ENCODE data around the gene TCTN1.
"Not testable (repeated sequence)": the region's sequence is repeated elsewhere in the genome, so short reads cannot be mapped to it uniquely, and the experiment has no call there.

The TCTN1 gene

DNA sequence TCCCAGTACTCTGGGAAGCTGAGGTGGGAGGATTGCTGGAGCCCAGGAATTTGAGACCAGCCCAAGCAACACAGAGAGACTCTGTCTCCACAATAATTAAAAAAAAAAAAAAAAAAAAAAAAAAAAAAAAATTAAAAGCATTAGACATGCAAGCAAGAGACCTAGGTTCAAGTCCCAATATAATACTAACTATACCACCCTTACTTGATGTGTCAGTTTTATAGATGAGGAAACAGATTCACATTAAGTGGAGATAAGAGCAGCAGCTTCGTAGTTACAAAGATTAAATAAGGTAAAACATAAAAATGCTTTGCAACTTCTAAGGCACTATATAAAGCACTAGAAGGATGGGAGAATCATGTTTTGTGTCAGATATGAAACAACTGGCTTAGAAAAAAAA lies 39.9 kb upstream of the TCTN1 start:
- TF ChIP-seq, protein P1, sequence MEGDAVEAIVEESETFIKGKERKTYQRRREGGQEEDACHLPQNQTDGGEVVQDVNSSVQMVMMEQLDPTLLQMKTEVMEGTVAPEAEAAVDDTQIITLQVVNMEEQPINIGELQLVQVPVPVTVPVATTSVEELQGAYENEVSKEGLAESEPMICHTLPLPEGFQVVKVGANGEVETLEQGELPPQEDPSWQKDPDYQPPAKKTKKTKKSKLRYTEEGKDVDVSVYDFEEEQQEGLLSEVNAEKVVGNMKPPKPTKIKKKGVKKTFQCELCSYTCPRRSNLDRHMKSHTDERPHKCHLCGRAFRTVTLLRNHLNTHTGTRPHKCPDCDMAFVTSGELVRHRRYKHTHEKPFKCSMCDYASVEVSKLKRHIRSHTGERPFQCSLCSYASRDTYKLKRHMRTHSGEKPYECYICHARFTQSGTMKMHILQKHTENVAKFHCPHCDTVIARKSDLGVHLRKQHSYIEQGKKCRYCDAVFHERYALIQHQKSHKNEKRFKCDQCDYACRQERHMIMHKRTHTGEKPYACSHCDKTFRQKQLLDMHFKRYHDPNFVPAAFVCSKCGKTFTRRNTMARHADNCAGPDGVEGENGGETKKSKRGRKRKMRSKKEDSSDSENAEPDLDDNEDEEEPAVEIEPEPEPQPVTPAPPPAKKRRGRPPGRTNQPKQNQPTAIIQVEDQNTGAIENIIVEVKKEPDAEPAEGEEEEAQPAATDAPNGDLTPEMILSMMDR (IDR thresholded peaks at IDR 0.05; ENCODE audit: control extremely low read depth, extremely low read depth, low read depth, missing control alignments): no peak
- POLR2A ChIA-PET: no interaction called here
- no peak for DNase-seq (ENCODE audit: extremely low spot score)
- CTCF ChIA-PET: interaction anchor here (1.1 to 3.7 kb wide), 4 partner anchors 19 to 46 kb away, joined by 3 to 14 read pairs (median 4); no protein-coding TSS in a partner anchor

DNA sequence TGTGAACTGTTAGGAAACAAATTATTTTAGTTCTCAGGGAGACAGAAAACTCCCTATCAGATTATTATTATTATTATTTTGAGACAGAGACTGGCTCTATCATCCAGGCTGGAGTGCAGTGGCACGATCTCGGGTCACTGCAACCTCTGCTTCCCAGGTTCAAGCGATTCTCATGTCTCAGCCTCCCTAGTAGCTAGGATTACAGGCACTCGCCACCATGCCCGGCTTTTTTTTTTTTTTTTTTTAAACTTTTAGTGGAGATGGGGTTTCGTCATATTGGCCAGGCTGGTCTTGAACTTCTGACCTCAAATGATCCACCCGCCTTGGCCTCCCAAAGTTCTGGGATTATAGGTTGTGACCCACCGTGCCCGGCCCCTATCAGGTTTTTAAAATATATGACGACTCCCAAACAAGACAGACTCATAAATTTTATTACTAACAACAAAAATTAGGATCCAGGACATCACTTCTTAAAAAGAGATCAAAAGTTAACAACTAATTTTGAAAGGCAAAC lies 39.2 kb upstream of the TCTN1 start:
- DNase-seq (ENCODE audit: extremely low spot score); POLR2A ChIA-PET: not testable (repeated sequence)
- CTCF ChIA-PET: interaction anchor here (0.8 to 3.7 kb wide), 11 partner anchors 9 to 313 kb away, joined by 3 to 14 read pairs (median 3); partner anchors contain the start of gene ARPC3

DNA sequence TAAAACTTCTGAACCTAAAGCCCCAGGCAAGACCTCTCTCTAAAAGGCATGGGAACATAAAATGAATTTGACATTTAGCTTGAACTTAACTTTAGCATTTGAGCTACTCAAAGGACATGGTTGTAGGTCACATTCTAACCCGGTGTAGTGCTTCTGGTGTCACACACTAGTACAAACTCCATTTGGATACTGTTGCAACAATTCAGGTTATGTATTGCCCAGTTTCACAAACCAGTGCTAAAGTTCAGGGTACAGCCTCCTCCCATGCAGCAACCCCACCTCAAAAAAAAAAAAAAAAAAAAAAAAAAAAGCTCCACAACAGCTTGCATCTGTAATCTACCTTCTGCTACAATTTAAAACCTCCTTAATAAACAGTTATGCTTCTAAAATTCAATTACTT lies 38.6 kb upstream of the TCTN1 start:
- no peak for DNase-seq (ENCODE audit: extremely low spot score)
- ChIA-PET CTCF (interaction anchor here (0.8 to 3.7 kb wide), 11 partner anchors 10 to 312 kb away, joined by 3 to 14 read pairs (median 3); partner anchors contain the start of gene ARPC3), POLR2A (interaction anchor here (0.6 kb wide), 1 partner anchor 171 kb away, joined by 4 read pairs; no protein-coding TSS in a partner anchor)
- TF ChIP-seq, protein P1 (IDR thresholded peaks at IDR 0.05; ENCODE audit: control extremely low read depth, extremely low read depth, low read depth, missing control alignments): no peak

DNA sequence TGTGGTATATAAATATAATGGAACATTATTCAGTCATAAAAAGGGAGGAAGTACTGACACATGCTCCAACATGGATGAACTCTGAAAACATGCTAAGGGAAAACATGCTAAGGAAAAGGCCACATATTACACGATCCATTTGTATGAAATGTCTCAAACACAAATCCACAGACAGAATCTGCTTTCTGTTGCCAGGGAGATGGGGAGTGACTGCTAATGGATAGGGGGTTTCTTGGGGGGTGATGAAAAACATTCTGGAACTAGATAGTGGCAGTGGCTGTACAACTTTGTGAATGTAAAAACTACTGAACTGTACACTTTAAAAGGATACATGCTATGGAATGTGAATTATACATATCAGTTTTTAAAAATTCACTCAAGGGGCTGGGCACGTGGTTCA lies 37.4 kb upstream of the TCTN1 start:
- TF ChIP-seq, protein P1 (IDR thresholded peaks at IDR 0.05; ENCODE audit: control extremely low read depth, extremely low read depth, low read depth, missing control alignments): no peak
- DNase-seq (ENCODE audit: extremely low spot score): no peak
- POLR2A ChIA-PET: no interaction called here
- CTCF ChIA-PET: interaction anchor here (1.0 to 3.7 kb wide), 6 partner anchors 9 to 126 kb away, joined by 3 to 14 read pairs (median 6); partner anchors contain the start of genes ARPC3 and FAM216A

DNA sequence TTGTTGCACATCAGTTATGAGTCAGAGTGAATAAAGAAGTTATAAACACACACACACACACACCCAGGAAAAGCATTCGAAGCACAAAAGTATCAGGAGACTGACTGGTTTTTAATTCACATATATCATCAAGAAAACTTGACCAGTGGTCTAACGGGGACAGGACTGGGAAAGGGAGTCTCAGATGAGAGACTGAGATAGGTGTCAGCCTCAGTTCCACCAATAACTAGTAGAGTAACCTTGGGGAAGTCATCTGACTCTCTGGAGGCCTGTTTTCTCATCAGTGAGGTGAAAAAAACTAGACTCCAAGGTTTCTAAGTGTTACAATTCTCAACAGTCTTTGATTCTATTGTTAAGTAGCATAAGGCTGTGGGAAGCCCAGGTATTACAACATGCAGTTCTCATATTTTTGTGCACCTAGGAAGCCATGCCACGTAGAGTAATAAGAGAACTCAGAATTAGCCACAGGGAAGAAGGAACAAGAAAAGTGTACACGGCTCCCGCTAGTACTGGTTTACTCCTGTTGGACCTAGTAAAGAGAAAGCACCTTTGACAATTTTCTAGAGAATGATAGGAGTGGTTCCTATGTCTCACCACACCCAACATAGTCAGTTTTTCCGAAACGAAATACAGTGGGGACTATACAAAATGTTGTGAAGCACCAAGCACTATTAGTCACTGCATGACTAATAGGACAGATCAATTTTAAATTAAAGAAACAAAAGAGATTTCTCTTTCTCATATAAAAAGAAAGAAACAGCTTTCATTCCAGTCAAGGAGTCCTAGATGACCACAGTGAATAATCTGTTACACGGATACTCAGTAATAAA lies 35.9 kb upstream of the TCTN1 start:
- TF ChIP-seq, protein P1 (IDR thresholded peaks at IDR 0.05; ENCODE audit: control extremely low read depth, extremely low read depth, low read depth, missing control alignments): no peak
- ChIA-PET POLR2A (no interaction called here), CTCF (interaction anchor here (1.0 to 2.0 kb wide), 4 partner anchors 11 to 109 kb away, joined by 3 to 9 read pairs (median 6); partner anchors contain the start of gene FAM216A)
- DNase-seq (ENCODE audit: extremely low spot score): peak; percentile 53

DNA sequence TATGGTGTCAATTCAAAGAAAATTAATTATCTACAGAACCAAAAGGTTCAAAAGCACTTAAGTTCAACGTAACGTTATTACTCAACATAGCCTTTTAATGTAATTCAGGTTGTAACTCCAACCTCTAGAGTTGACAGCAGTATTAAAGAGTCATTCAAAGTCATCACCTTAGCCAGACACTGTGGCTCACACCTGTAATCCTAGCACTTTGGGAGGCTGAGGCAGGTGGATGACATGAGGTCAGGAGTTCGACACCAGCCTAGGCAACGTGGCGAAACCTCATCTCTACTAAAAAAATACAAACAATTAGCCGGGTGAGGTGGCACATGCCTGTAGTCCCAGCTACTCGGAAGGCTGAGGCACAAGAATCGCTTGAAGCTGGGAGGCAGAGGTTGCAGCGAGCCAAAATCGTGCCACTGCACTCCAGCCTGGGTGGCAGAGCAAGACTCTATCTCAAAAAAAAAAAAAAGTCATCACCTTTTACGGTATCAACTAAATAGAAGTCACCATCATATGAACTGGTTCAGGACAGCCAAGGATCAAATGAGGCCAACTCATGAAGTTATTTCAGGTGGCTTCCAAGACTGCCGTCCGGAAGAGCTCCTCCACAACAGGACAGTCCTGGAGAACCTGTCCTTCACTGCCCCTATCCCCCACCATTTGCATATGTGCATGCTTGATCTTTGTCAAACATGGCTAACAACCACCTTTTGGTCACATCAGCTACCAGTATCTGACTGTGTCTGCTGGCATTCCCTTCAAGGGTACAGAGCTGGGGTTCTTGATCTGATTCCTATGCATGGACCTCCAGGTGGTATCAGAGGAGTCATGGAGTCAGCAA lies 35.0 kb upstream of the TCTN1 start:
- CTCF ChIA-PET: interaction anchor here (0.8 to 2.0 kb wide), 4 partner anchors 12 to 110 kb away, joined by 3 to 9 read pairs (median 6); partner anchors contain the start of gene FAM216A
- TF ChIP-seq, protein P1 (IDR thresholded peaks at IDR 0.05; ENCODE audit: control extremely low read depth, extremely low read depth, low read depth, missing control alignments): no peak
- POLR2A ChIA-PET: no interaction called here
- no peak for DNase-seq (ENCODE audit: extremely low spot score)
